GM19351 (cell line): ENCODE data around the gene MAD2L2.

ENCODE experiments used
- ATAC-seq: cut with Tn5 transposase; IDR thresholded peaks from one replicate; pipeline ENCODE4 v1.9.1; 2021; ENCODE audit warnings: mild to moderate bottlenecking, moderate library complexity; ENCODE audit not compliant: unreplicated experiment

MAD2L2 gene

GRCh38 chr1:11705596-11705995 lies 24.6 kb upstream of the MAD2L2 start:
- no peak for ATAC-seq

GRCh38 chr1:11704691-11705475 lies 23.9 kb upstream of the MAD2L2 start:
- no peak for ATAC-seq

GRCh38 chr1:11704194-11704529 lies 23.2 kb upstream of the MAD2L2 start:
- ATAC-seq, result no peak

- ATAC-seq, result no peak
Measured at GRCh38 chr1:11703357-11704193, 22.6 kb upstream of the MAD2L2 start.

- ATAC-seq, result no peak
Measured at GRCh38 chr1:11701981-11702803, 21.2 kb upstream of the MAD2L2 start.

GRCh38 chr1:11701551-11701961 lies 20.6 kb upstream of the MAD2L2 start:
- ATAC-seq, result no peak

GRCh38 chr1:11700601-11701467 lies 19.9 kb upstream of the MAD2L2 start:
- ATAC-seq, result no peak

GRCh38 chr1:11697893-11698210 lies 16.9 kb upstream of the MAD2L2 start:
- no peak for ATAC-seq

- ATAC-seq, result no peak
Measured at GRCh38 chr1:11697188-11697892, 16.4 kb upstream of the MAD2L2 start.

GRCh38 chr1:11695861-11696260 lies 14.9 kb upstream of the MAD2L2 start:
- ATAC-seq, result no peak

- ATAC-seq, result no peak
Measured at GRCh38 chr1:11693917-11694316, 13.0 kb upstream of the MAD2L2 start.

- ATAC-seq, result no peak
Measured at GRCh38 chr1:11693024-11693590, 12.2 kb upstream of the MAD2L2 start.

- ATAC-seq, result no peak
Measured at GRCh38 chr1:11691928-11692711, 11.2 kb upstream of the MAD2L2 start.

GRCh38 chr1:11691302-11691914 lies 10.5 kb upstream of the MAD2L2 start, which contains the start of gene DRAXIN:
Gene DRAXIN, plus strand, starts transcription at chr1:11691710. Its CDS starts 14,549 bp downstream, at chr1:11706259.
- ATAC-seq, result no peak

GRCh38 chr1:11690397-11691301 lies 9.7 kb upstream of the MAD2L2 start:
- ATAC-seq, result no peak

GRCh38 chr1:11688506-11688905 lies 7.6 kb upstream of the MAD2L2 start:
- no peak for ATAC-seq

GRCh38 chr1:11685210-11685752 lies 4.3 kb upstream of the MAD2L2 start:
- no peak for ATAC-seq
